ENCODE measurements around the gene ATP9A. TPM values are rescaled to one million over a fixed set of nuclear protein-coding genes. Genes with fewer than 3 reads are reported as not detected.
"Not testable (repeated sequence)": the region's sequence is repeated elsewhere in the genome, so short reads cannot be mapped to it uniquely, and the experiment has no call there.

Gene ATP9A
- total and polyA plus RNA-seq, 2 of the 4 experiments (the other 2 are of a cell fraction) = 10.6 to 22.4 TPM

GRCh38 chr20:51569815-51570738 is 198.1 kb downstream of the ATP9A start:
- Histone ChIP-seq H2BK120ac (ENCODE audit: low read depth, low read length) (no peak overlapping the region), H3K79me1 (ENCODE audit: low read depth in 1 of 2, low read length in 2 of 2) (no peaks in the 10 kb centered on the region), H4K5ac (ENCODE audit: low read depth, low read length) (no peak overlapping the region), H3K27ac (ENCODE audit: insufficient read depth, low read length) (no peak overlapping the region), H3K27me3 (ENCODE audit: control insufficient read depth, insufficient read depth, low read length) (peaks cover 2% of the 10 kb centered on the region), H3K4me1 (ENCODE audit: control insufficient read depth, insufficient read depth, low read length) (peaks cover 4% of the 10 kb centered on the region; the same call in 1 of the 2 replicates), H3K36me3 (ENCODE audit: control insufficient read depth, insufficient read depth, low read length) (no peaks in the 10 kb centered on the region), H3K9me3 (ENCODE audit: control insufficient read depth, insufficient read depth, low read length) (peaks cover 5% of the 10 kb centered on the region), H3K23ac (ENCODE audit: low read depth, low read length) (no peak overlapping the region), H4K20me1 (ENCODE audit: insufficient read depth, low read length) (no peaks in the 10 kb centered on the region), H3K9me1 (ENCODE audit: insufficient read depth, low read length) (0 out of 2 replicates have a peak, but pooled peaks cover 3% of the 10 kb centered on the region), H3K9ac (ENCODE audit: low read depth, low read length) (no peak overlapping the region), H3K14ac (replicated peaks; ENCODE audit: low read depth, low read length) (0 out of 2 replicates have a peak overlapping the region, but pooled peaks have one; percentile 29), H4K91ac (ENCODE audit: insufficient read depth, low read depth, low read length) (no peak overlapping the region), H3K4me2 (ENCODE audit: low read depth, low read length) (peak overlapping the region; percentile 10; the same call in 1 of the 2 replicates), H3K4me3 (ENCODE audit: insufficient read depth, low read depth, low read length) (no peak overlapping the region), H2AK9ac (replicated peaks; ENCODE audit: low read depth, low read length, poor library complexity) (no peak overlapping the region), H2AFZ (replicated peaks; ENCODE audit: low read length, poor library complexity) (peak overlapping the region; percentile 66), H3K18ac (ENCODE audit: low read depth, low read length) (no peak overlapping the region), H3K56ac (ENCODE audit: extremely low read depth, insufficient read depth, low read length) (no peak overlapping the region), H2AK5ac (ENCODE audit: low read depth, low read length) (no peak overlapping the region), H4K8ac (ENCODE audit: low read depth in 2 of 2, low read length in 2 of 2) (no peak overlapping the region), H2BK15ac (ENCODE audit: low read depth, low read length) (no peak overlapping the region), H2BK5ac (ENCODE audit: low read depth, low read length, poor library complexity, severe bottlenecking) (no peak overlapping the region), H3K4ac (ENCODE audit: low read depth, low read length) (no peak overlapping the region), H2BK20ac (ENCODE audit: low read depth, low read length) (no peak overlapping the region)
- ChIA-PET CTCF (no interaction called here), POLR2A (ENCODE audit: unreplicated experiment) (no interaction called here)
- intact Hi-C loops (cut with micrococcal nuclease) (no loop called here), dilution Hi-C loops (cut with HindIII; ENCODE audit: low sequenced_read_pairs, unreplicated experiment) (no loop called here), in situ Hi-C loops (cut with MboI; ENCODE audit: low sequenced_read_pairs) (no loop called here)
- no peak for DNase-seq
- WGBS, 2 experiments (ENCODE audit: extremely low coverage in 2 of 2, insufficient read length in 1 of 2) = 67% methylated on average over 10 of the region's 25 CpGs; no CpG with 5 or more reads in 1 of the 2 experiments
- no TSS peak for BruUV-seq (replicated peaks)
- peak; percentile 12; the same call in 1 of the 2 replicates for TF ChIP-seq FOS (IDR thresholded peaks at IDR 0.05; ENCODE audit: low read depth, low read length)
- TF ChIP-seq CEBPB (IDR thresholded peaks at IDR 0.05; ENCODE audit: low read depth, low read length) = no peak
- ATAC-seq (ENCODE audit: low read depth) = no peak

- intact Hi-C loops (cut with micrococcal nuclease); H2AK5ac ChIP-seq (ENCODE audit: low read depth, low read length): not testable (repeated sequence)
Measured at GRCh38 chr20:51568533-51568932, 199.7 kb downstream of the ATP9A start.

More at GRCh38 chr20:51568533-51568932, 199.7 kb downstream of the ATP9A start:
- H3K4me2 ChIP-seq (ENCODE audit: low read depth, low read length); BruUV-seq (replicated peaks); H2AK9ac ChIP-seq (replicated peaks; ENCODE audit: low read depth, low read length, poor library complexity); H3K4me1 ChIP-seq (ENCODE audit: control insufficient read depth, insufficient read depth, low read length); H2AFZ ChIP-seq (replicated peaks; ENCODE audit: low read length, poor library complexity); H3K36me3 ChIP-seq (ENCODE audit: control insufficient read depth, insufficient read depth, low read length); H2BK5ac ChIP-seq (ENCODE audit: low read depth, low read length, poor library complexity, severe bottlenecking); H3K56ac ChIP-seq (ENCODE audit: extremely low read depth, insufficient read depth, low read length); H2BK120ac ChIP-seq (ENCODE audit: low read depth, low read length); POLR2A ChIA-PET (ENCODE audit: unreplicated experiment); H3K23ac ChIP-seq (ENCODE audit: low read depth, low read length); H3K4me3 ChIP-seq (ENCODE audit: insufficient read depth, low read depth, low read length); H3K9me3 ChIP-seq (ENCODE audit: control insufficient read depth, insufficient read depth, low read length); H3K18ac ChIP-seq (ENCODE audit: low read depth, low read length); ATAC-seq (ENCODE audit: low read depth); DNase-seq; H2BK20ac ChIP-seq (ENCODE audit: low read depth, low read length); H4K8ac ChIP-seq (ENCODE audit: low read depth in 2 of 2, low read length in 2 of 2); H3K9ac ChIP-seq (ENCODE audit: low read depth, low read length); H4K20me1 ChIP-seq (ENCODE audit: insufficient read depth, low read length); CTCF ChIA-PET; H3K27ac ChIP-seq (ENCODE audit: insufficient read depth, low read length); H4K5ac ChIP-seq (ENCODE audit: low read depth, low read length); dilution Hi-C loops (cut with HindIII; ENCODE audit: low sequenced_read_pairs, unreplicated experiment); H3K27me3 ChIP-seq (ENCODE audit: control insufficient read depth, insufficient read depth, low read length); H3K4ac ChIP-seq (ENCODE audit: low read depth, low read length); H2BK15ac ChIP-seq (ENCODE audit: low read depth, low read length); H3K79me1 ChIP-seq (ENCODE audit: low read depth in 1 of 2, low read length in 2 of 2); in situ Hi-C loops (cut with MboI; ENCODE audit: low sequenced_read_pairs); H3K9me1 ChIP-seq (ENCODE audit: insufficient read depth, low read length); H3K14ac ChIP-seq (replicated peaks; ENCODE audit: low read depth, low read length); H4K91ac ChIP-seq (ENCODE audit: insufficient read depth, low read depth, low read length): not testable (repeated sequence)
- WGBS, 2 experiments (ENCODE audit: extremely low coverage in 2 of 2, insufficient read length in 1 of 2) = no CpG with 5 or more reads among the region's 3 CpGs
